Kidney epithelial cell (primary cell): ENCODE data around the gene ZNF276. TPM values are rescaled to one million over a fixed set of nuclear protein-coding genes. Genes with fewer than 3 reads are reported as not detected.
"Not testable (repeated sequence)": the region's sequence is repeated elsewhere in the genome, so short reads cannot be mapped to it uniquely, and the experiment has no call there.

Experiments
- DNase-seq: peaks from one replicate; pipeline ENCODE4 v3.0.0-alpha.2; 2010; ENCODE audit warnings: low read depth
- H3K27me3 ChIP-seq: 2 replicates; pipeline ENCODE4 v1.6.0; 2011; ENCODE audit warnings: low read length; ENCODE audit not compliant: control insufficient read depth, insufficient read depth
- H3K36me3 ChIP-seq: 2 replicates; pipeline ENCODE4 v1.5.1; 2011; ENCODE audit warnings: low read length; ENCODE audit not compliant: control insufficient read depth, insufficient read depth
- H3K4me3 ChIP-seq: 2 replicates; pipeline ENCODE4 v1.5.1; 2011; ENCODE audit warnings: low read depth, mild to moderate bottlenecking, control low read depth, low read length
- CTCF ChIP-seq: IDR thresholded peaks from 2 replicates; pipeline ENCODE4 v1.5.1; 2011; ENCODE audit warnings: mild to moderate bottlenecking, moderate library complexity, low read length, control low read depth, inconsistent platforms; ENCODE audit not compliant: insufficient read depth, poor library complexity, severe bottlenecking
- total RNA-seq: library from RNA; depleted of rRNA; stranded (reverse); fragments of >200 nt; gene quantifications from 2 replicates; pipeline ENCODE4 v1.2.3, GENCODE V29; 2015

The ZNF276 gene
- total RNA-seq, 1 donor from 2014 or later = 21.7 TPM

- TF ChIP-seq CTCF = no peak
- H3K4me3 ChIP-seq = no peak overlapping the region
- DNase-seq = no peak
- no peaks in the 10 kb centered on the region for H3K27me3 ChIP-seq
- no peaks in the 10 kb centered on the region for H3K36me3 ChIP-seq
Measured at GRCh38 chr16:89779909-89780305, 58.6 kb downstream of the ZNF276 start.

- Histone ChIP-seq H3K27me3 (no peaks in the 10 kb centered on the region), H3K36me3 (no peaks in the 10 kb centered on the region), H3K4me3 (no peak overlapping the region)
- no peak for DNase-seq
- TF ChIP-seq CTCF = no peak
Measured at GRCh38 chr16:89782489-89782888, 61.2 kb downstream of the ZNF276 start.

GRCh38 chr16:89783952-89784351 lies 62.6 kb downstream of the ZNF276 start:
- not testable (repeated sequence) for DNase-seq, H3K4me3 ChIP-seq, H3K27me3 ChIP-seq, H3K36me3 ChIP-seq

GRCh38 chr16:89784406-89784805 lies 63.1 kb downstream of the ZNF276 start:
- Histone ChIP-seq H3K36me3 (no peaks in the 10 kb centered on the region), H3K4me3 (no peak overlapping the region), H3K27me3 (no peaks in the 10 kb centered on the region)
- no peak for DNase-seq
- TF ChIP-seq CTCF = no peak

GRCh38 chr16:89785523-89786155 lies 64.3 kb downstream of the ZNF276 start:
- no peak for TF ChIP-seq CTCF
- Histone ChIP-seq H3K4me3 (no peak overlapping the region), H3K36me3 (no peaks in the 10 kb centered on the region), H3K27me3 (no peaks in the 10 kb centered on the region)
- DNase-seq = no peak

- Histone ChIP-seq H3K4me3 (no peak overlapping the region), H3K36me3 (no peaks in the 10 kb centered on the region), H3K27me3 (no peaks in the 10 kb centered on the region)
- no peak for TF ChIP-seq CTCF
- no peak for DNase-seq
Measured at GRCh38 chr16:89786474-89787364, 65.4 kb downstream of the ZNF276 start.
